GM18499 (cell line): ENCODE measurements around the gene MEOX1.

ENCODE experiments used
- ATAC-seq: cut with Tn5 transposase; IDR thresholded peaks from one replicate; pipeline ENCODE4 v1.9.1; 2021; ENCODE audit warnings: moderate number of reproducible peaks; ENCODE audit not compliant: insufficient read depth, unreplicated experiment

MEOX1 gene

DNA sequence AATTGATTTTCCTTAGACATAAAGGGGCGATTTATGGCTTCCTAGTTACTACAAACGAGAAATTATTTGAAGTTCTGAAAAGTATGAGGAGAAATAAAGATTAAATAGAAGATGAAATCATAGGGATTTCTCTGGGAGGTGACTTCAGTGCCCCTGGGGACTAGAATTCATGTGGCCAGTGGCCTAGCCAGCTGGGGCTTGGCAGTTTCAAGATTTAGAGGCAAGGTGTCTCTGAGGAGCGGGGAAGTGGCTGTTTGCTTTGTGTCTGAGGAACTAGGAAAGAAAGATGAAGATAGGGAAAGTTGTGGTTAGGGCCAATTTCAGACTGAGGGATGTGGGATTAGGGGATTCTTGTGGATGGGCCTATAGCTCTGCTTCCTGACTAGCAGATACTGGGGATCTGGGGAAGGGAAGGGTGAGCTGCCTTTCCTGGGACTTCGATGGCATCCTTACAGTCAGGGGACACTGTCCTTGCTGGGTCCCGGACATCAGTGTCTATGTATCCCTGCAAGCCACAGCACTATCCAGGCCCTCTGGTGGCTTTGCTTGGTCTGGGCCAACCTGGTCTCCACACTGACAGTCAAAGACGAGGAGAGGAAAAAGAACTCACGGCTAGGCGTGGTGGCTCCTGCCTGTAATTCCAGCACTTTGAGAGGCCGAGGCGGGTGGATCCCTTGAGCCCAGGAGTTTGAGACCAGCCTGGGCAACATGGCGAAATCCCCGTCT, 22.4 kb upstream of the MEOX1 start:
- ATAC-seq: no peak

DNA sequence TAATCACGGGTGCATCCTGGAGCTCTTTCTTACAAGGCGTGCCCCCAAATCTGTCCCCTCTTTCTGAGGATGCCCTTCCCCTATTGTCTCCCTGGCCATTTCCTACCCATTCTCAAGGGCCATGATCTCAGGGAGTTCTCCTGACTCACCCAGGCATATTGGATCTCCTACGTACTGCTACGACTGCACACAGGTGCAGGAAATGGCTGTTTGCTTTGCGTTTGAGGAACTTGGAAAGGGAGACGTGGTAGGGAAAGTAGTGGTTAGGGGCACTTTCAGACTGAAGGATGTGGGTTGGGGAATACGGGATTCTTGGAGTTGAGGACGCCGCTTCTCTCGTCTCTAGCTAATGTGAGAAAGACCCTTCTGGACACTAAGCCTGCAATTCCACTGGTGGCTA, 18.7 kb upstream of the MEOX1 start:
- ATAC-seq: no peak

DNA sequence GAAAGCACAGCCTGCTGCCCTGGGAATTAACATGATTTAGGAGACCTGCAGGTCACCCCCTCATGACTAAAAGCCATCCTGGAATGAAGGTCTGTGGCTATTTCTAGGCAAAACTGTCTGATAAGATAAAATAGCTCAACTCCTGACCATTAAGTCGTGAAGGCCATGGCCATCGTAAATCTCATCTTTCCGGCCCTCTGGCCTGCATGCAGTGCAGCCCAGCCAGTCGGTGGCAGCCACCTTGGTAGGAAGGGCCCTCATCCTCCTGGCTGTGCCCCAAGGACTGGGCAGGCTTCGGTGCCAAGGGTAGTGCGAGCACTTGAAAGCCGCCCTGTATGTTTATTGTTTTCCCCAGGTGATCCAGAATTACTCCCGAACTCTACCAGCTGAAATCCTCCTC, 18.2 kb upstream of the MEOX1 start:
- ATAC-seq: no peak

DNA sequence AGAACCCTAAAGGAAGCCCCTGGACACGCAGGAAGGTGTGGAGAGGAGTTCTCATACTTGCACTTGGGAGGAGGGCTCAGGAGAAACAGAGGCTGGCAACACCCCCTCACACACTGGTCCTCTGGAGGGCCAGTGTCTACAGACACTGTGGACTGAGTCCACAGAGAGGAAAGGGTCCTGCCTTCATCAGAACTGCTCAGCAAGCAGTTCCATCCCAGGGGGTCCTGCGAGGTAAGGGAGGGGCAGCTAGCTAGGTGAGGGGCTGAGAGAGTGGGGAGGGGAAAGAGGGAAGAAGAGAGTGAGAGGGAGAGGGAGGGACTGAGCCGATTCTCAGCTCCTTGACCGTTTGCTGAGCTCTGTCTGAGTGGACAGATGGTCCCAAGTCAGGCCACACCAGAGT, 17.7 kb upstream of the MEOX1 start:
- no peak for ATAC-seq

DNA sequence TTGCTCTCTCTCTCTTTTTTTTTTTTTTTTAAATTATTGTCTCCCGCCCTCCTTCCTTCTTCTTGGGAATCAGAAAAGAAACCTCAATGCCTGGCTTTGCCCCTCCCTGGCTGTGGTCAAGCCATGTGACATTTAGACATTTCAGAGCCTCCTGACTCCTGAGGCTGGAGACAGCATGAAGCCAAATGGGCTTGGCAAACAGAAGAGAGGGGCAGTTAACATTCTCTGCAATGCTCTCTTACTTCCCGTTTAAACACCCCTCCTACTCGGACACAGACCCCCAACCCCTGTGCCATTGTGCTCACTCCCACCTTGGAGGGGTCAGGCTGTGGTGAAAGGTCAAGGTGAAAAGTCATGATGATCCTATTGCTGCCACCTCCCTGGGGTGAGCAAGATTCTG, 14.7 kb upstream of the MEOX1 start:
- no peak for ATAC-seq

DNA sequence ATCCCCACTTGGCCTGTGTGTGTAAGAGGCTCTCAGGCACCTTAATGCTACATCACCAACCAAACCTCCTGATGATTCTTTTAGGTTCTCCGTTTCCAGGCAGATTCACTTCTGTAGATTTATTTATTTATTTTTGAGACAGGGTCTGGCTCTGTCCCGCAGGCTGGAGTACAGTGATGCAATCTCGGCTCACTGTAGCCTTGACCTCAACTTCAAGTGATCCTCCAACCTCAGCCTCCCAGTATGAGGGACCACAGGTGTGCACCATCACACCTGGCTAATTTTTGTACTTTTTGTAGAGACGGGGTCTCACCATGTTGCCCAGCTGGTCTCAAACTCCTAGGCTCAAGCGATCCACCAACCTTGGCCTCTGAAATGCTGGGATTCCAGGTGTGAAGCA, 12.7 kb upstream of the MEOX1 start:
- no peak for ATAC-seq

DNA sequence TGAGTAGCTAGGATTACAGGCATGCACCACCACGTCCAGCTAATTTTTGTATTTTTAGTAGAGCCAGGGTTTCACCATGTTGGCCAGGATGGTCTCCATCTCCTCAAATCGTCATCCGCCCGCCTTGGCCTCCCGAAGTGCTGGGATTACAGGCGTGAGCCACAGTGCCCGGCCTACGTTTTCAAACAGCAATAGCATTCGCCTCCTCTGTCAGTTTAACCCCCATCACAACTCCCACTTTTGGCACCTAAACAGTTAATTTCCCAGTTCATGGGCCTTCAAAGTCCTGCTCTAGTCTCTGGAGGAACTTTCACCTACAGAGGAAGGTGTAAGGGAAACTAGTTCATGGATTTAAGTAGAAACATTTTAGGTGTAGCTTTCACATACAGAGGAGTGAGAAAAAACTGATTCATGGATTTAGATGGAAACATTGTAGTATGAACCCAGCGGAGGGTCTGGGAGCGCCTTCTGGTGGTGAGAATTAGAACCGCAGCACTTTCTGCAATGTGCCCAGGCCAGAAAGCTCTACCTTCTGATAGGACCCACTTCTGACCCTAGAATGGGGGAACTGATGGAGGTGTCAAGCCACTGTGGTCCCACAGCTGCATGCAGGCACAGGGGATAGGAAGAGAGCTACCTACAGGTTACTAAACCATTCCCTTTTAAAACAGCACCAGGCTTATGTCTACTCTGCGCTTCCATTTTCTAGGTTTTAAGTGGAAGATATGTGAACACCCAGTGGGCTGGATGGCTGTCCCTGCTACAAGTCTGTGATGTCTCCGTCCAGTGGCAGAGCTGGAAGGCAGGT, 12.0 kb upstream of the MEOX1 start:
- no peak for ATAC-seq

DNA sequence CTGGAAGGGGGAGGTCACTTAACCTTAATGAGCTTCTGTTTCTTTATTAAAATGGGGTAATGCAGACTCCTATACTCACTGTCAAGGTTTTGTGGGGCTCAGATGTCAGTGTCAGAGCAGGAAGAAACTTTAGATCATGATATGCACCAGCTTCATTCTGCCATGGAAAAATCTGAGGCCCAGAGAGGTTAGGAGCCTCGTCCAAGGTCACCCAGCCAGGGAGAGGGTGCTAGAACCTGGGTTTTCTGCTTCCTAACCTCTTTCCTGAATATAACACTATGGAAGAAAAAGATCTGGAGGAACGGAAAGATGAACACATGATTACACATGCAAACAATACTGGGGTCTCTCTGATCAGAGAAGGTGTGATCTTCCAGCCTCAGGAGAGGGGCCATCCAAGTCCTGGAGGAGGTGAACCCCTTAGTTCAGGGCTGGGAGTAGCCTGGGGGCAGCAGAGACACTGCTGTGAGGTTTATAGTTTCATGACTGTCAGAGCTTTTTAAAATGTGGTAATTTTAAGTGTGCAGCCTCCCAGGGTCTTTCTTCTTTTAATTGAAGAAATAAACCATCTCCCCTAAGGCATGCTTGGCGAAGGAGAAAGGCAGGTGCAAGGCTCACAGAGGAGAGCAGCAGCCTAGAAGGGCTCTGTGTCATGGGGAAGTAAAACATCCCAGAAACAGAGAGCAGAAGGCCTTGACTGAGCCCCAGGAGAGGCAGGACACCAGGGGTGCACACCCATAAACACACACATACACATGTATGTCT, 10.2 kb upstream of the MEOX1 start:
- no peak for ATAC-seq

DNA sequence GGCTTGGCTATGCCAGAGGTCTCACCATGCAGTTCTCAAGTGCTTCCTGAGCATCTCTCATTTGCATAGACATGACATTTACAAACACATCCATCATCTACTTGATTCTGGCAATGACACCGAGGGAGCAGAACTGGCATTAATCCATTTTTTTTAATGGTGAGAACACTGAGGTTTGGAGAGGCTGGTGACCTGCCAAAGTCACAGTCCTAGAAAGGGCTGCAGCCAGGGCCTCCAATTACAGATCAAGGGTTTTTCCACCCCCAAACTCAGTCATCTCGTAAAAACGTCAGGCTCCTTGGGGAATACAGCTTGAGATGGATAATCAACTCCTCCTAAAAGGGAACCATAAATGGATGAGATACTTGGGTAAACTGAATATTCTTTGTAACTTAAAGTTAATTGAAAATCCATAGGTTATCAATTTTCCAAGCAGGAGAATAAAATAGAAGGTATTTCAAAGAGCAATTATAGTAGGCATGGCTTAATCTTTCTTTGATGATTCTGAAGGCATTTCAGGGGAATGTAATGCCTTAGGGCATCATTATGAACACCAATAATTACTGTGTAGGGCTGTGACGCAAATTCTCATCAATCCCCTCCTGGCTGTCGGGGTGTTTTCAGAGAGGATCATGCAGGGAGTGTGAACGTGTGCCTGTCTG, 9.4 kb upstream of the MEOX1 start:
- no peak for ATAC-seq

DNA sequence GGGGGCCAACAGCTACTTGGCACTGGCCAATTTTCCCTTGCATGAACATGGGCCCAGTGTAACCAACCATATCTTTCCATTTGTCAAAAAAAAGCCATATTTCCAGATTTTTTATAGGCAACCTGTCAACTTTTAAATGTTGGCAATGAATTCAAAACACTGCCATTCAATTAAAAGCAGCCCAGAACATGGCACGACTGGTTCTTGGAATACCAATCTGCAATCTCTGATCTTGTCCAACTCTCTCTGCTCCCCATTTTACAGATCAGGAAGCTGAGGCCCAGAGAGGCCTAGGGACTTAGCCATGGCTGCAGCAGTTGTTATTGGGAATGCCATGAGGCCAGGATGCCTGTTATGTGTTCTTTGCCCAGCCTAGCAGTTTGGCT, 8.9 kb upstream of the MEOX1 start:
- no peak for ATAC-seq

DNA sequence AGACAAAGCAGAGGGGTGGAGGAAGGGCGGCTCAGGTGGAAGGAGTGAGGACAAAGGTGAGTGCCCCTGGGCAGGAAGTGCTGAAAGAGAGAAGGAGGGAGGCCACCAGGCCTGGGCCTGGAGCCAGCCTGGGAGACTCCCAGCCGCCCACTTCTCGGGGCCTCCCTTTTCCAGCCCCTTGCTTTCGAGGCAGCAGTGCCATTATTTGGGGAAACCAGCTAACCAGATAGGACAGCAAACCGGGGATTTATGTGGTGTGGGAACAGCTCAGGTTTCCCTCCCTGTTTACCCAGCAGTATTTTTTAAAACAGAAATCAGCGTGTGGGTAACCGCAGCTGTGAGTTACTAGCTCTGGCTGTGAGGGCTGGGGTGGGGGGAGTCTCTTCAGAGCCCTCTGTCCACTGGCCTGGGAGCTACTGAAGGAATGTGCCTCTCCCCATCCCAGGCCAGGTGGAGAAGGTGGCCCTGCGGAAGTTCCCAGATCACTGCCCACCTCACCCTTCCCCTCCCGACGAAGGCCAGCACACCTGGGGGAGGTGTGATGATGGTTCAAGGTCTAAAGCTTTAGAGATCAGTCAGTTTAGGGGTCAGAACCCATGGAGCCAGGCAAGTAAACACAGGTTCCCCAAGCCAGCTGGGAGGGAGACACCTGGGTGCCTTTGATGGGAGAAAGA, 8.4 kb upstream of the MEOX1 start:
- no peak for ATAC-seq

DNA sequence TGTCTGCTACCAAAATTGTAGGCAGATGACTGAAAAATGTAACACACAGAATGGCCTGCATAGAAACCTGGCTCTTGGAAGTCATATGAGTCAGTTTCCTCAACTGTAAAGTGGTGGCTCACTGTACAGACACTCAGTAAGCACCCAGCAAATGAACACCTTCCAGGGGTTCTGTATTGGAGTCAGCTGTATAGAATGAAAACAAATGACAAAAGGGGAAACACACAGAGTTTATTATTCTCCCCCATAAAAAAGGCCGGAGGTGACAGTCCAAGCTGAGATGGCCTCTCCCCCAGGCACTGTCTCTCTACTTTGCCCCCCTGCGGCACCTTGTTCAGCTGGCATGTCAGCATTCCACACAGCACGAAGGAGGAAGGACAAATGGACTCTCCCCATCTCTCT, 6.2 kb upstream of the MEOX1 start:
- ATAC-seq: no peak

DNA sequence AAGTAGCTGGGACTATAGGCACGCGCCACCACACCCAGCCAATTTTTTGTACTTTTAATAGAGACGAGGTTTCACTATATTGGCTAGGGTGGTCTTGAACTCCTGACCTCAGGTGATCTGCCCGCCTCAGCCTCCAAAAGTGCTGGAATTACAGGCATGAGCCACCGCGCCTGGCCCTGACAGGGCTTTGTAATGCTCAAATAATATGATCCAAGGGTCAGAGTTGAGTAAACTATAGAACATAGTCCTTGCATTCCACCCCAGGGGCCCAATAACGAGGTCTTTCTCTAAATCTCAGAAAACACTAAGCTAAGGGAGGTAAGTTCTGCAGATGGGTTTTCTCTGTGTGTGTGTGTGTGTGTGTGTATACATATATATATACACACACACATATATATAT, 5.8 kb upstream of the MEOX1 start:
- ATAC-seq: no peak

DNA sequence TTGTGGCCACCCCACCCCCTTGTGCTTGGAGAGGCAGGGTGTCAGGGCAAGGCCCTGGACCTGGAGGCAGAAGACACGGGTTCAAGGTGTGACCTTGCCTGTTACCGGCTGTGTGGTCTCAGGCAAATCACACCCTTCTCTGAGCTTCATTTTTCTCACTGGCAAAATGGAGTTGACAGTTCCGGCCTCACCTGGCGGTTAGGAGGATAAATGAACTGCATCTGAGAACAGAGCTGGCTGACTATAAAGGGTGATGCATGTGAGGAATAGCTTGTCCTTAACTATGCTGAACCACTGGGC, 4.2 kb upstream of the MEOX1 start:
- ATAC-seq: no peak

DNA sequence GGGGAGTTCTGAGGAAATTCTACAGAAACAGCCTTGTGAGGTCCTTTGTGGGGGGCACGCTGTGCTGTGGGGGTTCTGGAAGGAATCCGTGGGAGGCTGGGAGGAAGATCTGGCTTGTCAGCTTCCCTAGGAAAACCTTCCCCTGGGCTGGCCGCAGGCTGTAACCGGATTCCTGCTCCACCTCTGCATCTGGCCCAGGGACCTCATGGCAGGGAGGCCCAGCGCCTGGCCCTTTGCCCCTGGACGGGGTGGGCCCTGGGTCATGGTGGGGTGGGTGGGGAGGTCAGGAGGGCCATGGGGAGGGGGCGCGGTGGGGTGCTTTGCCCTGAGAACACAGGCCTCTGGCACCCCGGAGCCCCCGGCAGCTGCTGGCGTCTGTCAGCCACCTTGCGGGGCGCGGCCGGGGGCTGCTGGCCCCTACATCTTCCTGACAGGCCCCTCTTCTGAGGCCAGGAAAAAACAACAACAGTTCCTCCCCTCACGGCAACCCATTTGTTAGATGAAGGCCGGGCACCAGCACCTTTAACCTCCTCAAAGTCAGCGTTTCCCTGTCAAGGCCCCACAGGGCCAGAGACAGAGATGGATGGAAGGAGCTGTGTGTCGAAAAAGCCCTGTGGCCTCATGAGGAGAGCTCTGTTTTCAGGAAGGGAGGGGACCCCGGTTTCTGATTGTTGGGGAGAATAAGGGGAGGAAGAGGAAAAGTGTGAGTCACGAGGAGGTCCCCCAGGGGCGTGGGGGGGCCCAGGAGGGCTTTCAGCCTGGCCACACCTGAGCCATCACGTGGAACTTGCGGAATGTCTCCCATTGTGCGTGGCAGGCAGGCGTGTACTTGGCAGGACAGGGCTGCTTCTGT, 3.6 kb upstream of the MEOX1 start:
- ATAC-seq: no peak

DNA sequence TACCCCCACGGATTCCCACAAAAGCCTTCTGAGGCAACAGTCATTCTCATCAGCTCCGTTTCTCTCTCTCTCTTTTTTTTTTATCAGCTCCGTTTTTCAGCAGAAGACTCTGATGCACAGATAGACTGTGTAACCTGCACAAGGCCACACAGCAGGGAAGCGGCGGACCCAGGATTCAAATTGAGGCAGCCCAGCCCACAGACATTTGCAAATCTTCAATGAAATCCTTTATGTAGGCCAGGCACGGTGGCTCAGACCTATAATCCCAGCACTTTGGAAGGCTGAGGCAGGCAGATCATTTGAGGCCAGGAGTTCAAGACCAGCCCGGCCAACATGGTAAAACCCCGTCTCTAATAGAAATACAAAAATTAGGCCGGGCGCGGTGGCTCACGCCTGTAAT, 2.4 kb upstream of the MEOX1 start:
- no peak for ATAC-seq

DNA sequence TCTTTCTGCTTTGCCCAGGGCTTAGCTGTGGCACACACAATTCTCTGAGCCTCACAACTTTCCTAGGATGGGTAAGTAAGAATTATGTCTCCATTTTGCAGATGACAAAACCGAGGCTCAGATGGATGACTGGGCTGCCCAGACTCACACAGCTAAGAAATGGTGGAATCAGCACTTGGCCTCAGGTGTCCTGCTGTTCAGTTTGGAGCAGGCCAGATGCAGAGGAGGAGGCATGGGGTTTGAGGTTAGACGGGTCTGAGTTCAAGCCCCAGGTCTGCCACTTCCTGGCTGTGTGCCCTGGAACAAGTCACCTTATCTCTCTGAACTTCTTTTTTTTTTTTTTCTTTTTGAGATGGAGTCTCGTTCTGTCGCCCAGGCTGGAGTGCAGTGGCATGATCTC, 1.7 kb upstream of the MEOX1 start:
- no peak for ATAC-seq

DNA sequence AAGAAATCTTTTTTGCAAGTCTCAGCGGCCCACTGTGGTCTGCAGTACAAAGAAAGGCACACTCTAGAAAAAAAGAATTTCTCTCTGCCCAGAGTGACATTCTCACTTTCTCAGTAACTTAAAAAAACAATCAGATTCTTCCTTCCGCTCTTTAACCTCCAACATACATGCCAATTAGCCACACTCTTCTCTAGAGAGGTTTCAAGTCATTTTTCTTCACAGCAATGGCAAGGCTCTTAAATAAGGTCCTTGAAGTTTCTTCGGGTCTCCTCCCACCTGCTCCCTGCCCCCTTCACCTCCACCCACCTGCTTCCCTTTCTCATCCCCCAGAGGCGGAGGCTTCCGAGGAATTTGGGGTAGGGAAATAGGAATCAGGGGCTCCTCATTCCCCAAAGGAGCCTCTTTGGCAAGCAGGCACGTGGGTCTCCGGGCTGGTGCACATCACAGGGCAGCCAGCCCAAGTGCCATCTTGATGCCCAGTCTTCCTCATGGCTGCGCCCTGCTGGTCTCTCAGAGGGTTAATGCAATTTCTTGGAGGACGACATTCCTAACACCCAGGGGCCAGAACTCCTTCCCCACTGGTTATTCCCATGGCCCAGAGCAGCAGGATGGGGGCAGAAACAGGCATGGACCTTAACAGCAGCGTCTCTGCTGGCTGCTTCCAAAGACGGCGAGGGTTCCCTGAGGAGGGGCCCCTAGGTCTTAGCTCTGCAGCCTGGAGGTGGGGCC, 855 bp upstream of the MEOX1 start:
- no peak for ATAC-seq
